Ishikawa (cell line): ENCODE measurements around the gene MARCHF10.

Source experiments
- CEBPB ChIP-seq: IDR thresholded peaks from 2 replicates; pipeline ENCODE4 v1.6.1; 2012
- CREB1 ChIP-seq: IDR thresholded peaks from 2 replicates; pipeline ENCODE4 v1.6.1; 2012; ENCODE audit warnings: low read depth
- EP300 ChIP-seq: IDR thresholded peaks from 2 replicates; pipeline ENCODE4 v1.6.1; 2012; ENCODE audit warnings: borderline replicate concordance
- RAD21 ChIP-seq: IDR thresholded peaks from 2 replicates; pipeline ENCODE4 v1.6.1; 2012; ENCODE audit warnings: low read depth
- REST ChIP-seq: IDR thresholded peaks from 2 replicates; pipeline ENCODE4 v1.6.1; 2012; ENCODE audit warnings: low read depth, mild to moderate bottlenecking
- TAF1 ChIP-seq: IDR thresholded peaks from 2 replicates; pipeline ENCODE4 v1.6.1; 2012; ENCODE audit warnings: low read depth, mild to moderate bottlenecking
- TEAD4 ChIP-seq: IDR thresholded peaks from 2 replicates; pipeline ENCODE4 v1.6.1; 2012
- USF1 ChIP-seq: IDR thresholded peaks from 2 replicates; pipeline ENCODE4 v1.6.1; 2012
- YY1 ChIP-seq: IDR thresholded peaks from 2 replicates; pipeline ENCODE4 v1.6.1; 2012; ENCODE audit warnings: low read depth

GRCh38 chr17:62653002-62653825, 154.9 kb downstream of the MARCHF10 start:
- TF ChIP-seq EP300 = no peak
- TF ChIP-seq TEAD4 = no peak
- no peak for TF ChIP-seq TAF1
- no peak for TF ChIP-seq REST
- no peak for TF ChIP-seq CREB1
- TF ChIP-seq CEBPB = no peak
- no peak for TF ChIP-seq YY1
- no peak for TF ChIP-seq RAD21
- TF ChIP-seq USF1 = no peak
